WERI-Rb-1 (cell line): Measurements from ENCODE around the gene SRMS.

ENCODE experiments used
- DNase-seq: peaks from one replicate; pipeline ENCODE4 v3.0.0-alpha.2; 2020
- H3K27ac ChIP-seq: fragments of 250-450 bp; sonication (Bioruptor Pico); 2 replicates; pipeline ENCODE4 v1.5.1; 2020; ENCODE audit warnings: mild to moderate bottlenecking, moderate library complexity
- H3K27me3 ChIP-seq: fragments of 250-450 bp; sonication (Bioruptor Pico); 2 replicates; pipeline ENCODE4 v1.5.1; 2021; ENCODE audit warnings: mild to moderate bottlenecking, low read depth, moderate library complexity; ENCODE audit not compliant: insufficient read depth, severe bottlenecking
- H3K36me3 ChIP-seq: fragments of 250-450 bp; sonication (Bioruptor Pico); 2 replicates; pipeline ENCODE4 v1.5.1; 2020; ENCODE audit warnings: mild to moderate bottlenecking, moderate library complexity
- H3K4me3 ChIP-seq: 2 replicates; pipeline ENCODE4 v1.5.1; 2011; ENCODE audit warnings: low read depth, mild to moderate bottlenecking, control low read depth, low read length
- H3K9me3 ChIP-seq: fragments of 250-450 bp; sonication (Bioruptor Pico); 2 replicates; pipeline ENCODE4 v1.5.1; 2021; ENCODE audit warnings: mild to moderate bottlenecking, moderate library complexity; ENCODE audit not compliant: severe bottlenecking
- TF ChIP-seq, protein P1 (sequence below): IDR thresholded peaks from 2 replicates; pipeline ENCODE4 v1.5.1; 2011; ENCODE audit warnings: low read depth, mild to moderate bottlenecking, control low read depth, inconsistent platforms, low read length

The SRMS gene

DNA sequence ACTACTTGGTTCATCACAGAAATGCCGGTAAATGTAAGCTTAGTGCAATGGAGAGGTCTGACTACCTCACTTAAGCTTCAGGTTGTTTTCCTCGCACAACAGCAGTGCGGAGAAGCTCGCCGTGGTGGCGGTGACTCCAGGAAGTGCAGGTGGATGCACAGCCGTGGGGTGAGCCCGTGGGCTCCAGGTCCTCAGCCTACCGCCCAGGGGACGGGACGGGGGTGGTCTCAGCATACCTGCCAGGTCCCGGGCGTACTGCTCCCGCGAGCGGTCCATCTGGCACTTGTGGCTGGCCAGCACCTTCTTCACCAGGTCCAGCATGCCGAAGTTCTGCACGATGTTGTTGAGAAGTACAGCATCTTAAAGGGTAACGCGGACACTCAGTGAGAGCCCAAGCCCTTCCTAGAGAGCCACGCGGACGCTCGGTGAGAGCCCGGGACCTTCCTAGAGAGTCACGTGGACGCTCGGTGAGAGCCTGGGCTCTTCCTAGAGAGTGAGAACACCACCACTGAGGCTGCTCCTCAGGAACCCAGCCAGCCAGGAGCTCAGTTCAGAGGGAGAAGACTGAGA is 44.3 kb upstream of the SRMS start:
- Histone ChIP-seq H3K27ac (no peak overlapping the region), H3K36me3 (peaks cover 43% of the 10 kb centered on the region), H3K27me3 (no peaks in the 10 kb centered on the region), H3K4me3 (no peak overlapping the region), H3K9me3 (no peaks in the 10 kb centered on the region)
- TF ChIP-seq, protein P1, sequence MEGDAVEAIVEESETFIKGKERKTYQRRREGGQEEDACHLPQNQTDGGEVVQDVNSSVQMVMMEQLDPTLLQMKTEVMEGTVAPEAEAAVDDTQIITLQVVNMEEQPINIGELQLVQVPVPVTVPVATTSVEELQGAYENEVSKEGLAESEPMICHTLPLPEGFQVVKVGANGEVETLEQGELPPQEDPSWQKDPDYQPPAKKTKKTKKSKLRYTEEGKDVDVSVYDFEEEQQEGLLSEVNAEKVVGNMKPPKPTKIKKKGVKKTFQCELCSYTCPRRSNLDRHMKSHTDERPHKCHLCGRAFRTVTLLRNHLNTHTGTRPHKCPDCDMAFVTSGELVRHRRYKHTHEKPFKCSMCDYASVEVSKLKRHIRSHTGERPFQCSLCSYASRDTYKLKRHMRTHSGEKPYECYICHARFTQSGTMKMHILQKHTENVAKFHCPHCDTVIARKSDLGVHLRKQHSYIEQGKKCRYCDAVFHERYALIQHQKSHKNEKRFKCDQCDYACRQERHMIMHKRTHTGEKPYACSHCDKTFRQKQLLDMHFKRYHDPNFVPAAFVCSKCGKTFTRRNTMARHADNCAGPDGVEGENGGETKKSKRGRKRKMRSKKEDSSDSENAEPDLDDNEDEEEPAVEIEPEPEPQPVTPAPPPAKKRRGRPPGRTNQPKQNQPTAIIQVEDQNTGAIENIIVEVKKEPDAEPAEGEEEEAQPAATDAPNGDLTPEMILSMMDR: no peak
- no peak for DNase-seq

- TF ChIP-seq, protein P1: no peak
- Histone ChIP-seq H3K27ac (no peak overlapping the region), H3K4me3 (no peak overlapping the region), H3K36me3 (peaks cover 38% of the 10 kb centered on the region), H3K9me3 (no peaks in the 10 kb centered on the region), H3K27me3 (no peaks in the 10 kb centered on the region)
- no peak for DNase-seq
Measured at GRCh38 chr20:63591147-63591533, 43.6 kb upstream of the SRMS start.

DNA sequence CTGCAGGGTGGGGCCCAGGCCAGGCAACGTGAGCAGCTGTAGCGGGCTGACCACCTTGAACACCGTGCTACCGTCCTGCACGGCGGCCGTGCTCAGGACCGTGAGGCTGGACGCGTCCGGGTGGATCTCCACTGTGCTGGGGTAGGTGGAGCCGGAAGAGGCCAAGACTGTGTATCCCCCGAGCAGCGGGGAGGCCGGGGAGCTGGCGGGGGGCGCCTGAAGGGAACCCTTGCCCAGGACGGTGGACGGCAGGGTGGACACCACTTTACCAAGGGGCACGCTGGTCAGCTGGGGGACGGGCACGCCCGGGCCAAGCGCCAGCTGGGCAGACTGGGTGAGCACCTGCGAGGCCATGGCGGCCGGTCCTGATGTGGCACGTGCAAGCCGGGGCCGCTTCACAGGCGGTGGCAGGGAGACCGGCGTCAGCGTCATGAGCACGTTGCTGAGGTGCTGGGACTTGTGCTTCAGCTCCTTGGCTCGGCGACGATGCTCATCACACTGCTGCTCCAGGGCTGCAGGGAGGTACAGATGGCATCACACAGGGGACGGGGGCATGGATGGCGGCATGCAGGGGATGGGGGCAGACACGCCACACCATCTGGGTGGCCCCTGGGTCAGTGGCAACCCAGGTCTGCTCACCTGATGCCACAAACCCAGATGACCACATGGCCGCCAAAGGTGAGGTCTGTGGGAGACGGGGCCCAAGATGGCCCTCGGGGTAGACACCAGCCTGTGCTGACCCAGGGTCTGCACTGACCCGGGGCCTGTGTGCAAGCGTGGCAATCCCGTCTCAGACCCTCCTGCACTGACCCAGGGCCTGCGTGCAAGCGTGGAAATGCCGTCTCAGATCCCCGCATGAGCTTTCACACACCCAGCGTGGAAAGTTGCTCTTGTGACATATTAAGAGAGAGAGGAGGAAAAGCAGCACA is 42.9 kb upstream of the SRMS start:
- H3K9me3 ChIP-seq: no peaks in the 10 kb centered on the region
- H3K27ac ChIP-seq: no peak overlapping the region
- TF ChIP-seq, protein P1: no peak
- no peak for DNase-seq
- no peak overlapping the region for H3K4me3 ChIP-seq
- H3K27me3 ChIP-seq: no peaks in the 10 kb centered on the region
- H3K36me3 ChIP-seq: peaks cover 38% of the 10 kb centered on the region

DNA sequence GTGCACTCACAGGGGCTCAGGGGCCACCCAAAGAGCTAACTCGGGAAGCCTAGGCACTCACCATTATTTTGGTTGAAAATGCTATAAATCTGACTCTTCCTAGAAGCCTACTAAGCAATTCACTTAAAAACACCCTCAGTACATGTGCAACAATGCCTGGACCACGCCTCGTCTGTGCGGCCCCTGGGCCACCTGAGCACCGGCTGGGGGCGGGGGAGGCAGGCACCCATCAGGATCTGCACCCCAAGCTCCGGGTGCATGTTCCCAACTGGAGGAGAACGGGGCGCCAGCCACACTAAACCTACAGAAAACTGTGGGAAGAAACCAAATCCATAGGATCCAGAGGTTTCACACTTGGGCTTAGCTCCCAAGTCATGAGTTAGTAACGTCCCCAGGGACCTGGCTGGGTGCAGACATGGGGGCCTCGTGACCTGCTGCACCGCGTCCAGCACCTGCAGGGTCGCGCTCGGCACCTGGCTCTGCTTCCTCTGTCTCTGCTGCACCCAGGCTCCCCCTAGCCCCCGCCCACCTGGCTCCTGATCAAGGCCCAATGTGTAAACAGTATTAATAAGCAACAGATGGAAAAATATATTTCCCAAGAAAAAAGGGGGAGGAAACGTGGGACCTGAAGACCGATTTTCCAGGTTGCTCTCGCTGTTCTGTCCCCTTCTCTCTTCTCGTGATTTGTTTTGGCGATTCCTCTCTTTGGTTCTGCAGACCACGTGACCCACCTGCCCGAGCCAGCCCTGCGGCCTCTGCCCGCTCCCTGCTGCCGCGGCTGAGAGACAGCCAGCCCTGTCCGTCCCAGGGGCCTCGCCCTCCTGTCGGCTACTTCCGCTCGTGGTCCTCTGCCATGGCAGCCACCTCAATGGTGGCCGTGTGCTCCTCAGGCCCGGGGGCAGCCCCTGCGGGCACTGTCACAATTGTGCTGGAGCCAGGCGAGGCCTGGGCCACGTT is 42.0 kb upstream of the SRMS start:
- Histone ChIP-seq H3K27me3 (no peaks in the 10 kb centered on the region), H3K36me3 (peaks cover 38% of the 10 kb centered on the region), H3K9me3 (no peaks in the 10 kb centered on the region), H3K27ac (no peak overlapping the region), H3K4me3 (no peak overlapping the region)
- TF ChIP-seq, protein P1: no peak
- DNase-seq: no peak

GRCh38 chr20:63588641-63589041 is 41.1 kb upstream of the SRMS start:
- no peak for DNase-seq
- no peak overlapping the region for H3K27ac ChIP-seq
- H3K36me3 ChIP-seq: peaks cover 38% of the 10 kb centered on the region
- TF ChIP-seq, protein P1: no peak
- no peaks in the 10 kb centered on the region for H3K9me3 ChIP-seq
- H3K4me3 ChIP-seq: no peak overlapping the region
- no peaks in the 10 kb centered on the region for H3K27me3 ChIP-seq
